ENCODE measurements around the gene KIF6.

Gene KIF6

GRCh38 chr6:39343396-39343870 is 381.8 kb downstream of the KIF6 start:
- Histone ChIP-seq H3K27me3 (ENCODE audit: control insufficient read depth, insufficient read depth, low read length) (no peaks in the 10 kb centered on the region), H3K4me1 (ENCODE audit: control insufficient read depth, insufficient read depth, low read length) (no peaks in the 10 kb centered on the region), H3K9me3 (replicated peaks; ENCODE audit: low read length) (no peaks in the 10 kb centered on the region), H3K9ac (ENCODE audit: low read depth, low read length) (no peak overlapping the region), H3K4me3 (ENCODE audit: low read length) (no peak overlapping the region), H3K36me3 (ENCODE audit: insufficient read depth, low read length) (no peaks in the 10 kb centered on the region), H3K4me2 (ENCODE audit: low read length) (no peak overlapping the region)

- H3K27me3 ChIP-seq (ENCODE audit: control insufficient read depth, insufficient read depth, low read length), result no peaks in the 10 kb centered on the region
- H3K9ac ChIP-seq (ENCODE audit: low read depth, low read length), result no peak overlapping the region
- no peaks in the 10 kb centered on the region for H3K36me3 ChIP-seq (ENCODE audit: insufficient read depth, low read length)
- no peaks in the 10 kb centered on the region for H3K4me1 ChIP-seq (ENCODE audit: control insufficient read depth, insufficient read depth, low read length)
- no peak overlapping the region for H3K4me3 ChIP-seq (ENCODE audit: low read length)
- H3K4me2 ChIP-seq (ENCODE audit: low read length), result no peak overlapping the region
- no peaks in the 10 kb centered on the region for H3K9me3 ChIP-seq (replicated peaks; ENCODE audit: low read length)
Measured at GRCh38 chr6:39342692-39343395, 382.4 kb downstream of the KIF6 start.

- H3K4me2 ChIP-seq (ENCODE audit: low read length), result no peak overlapping the region
- no peaks in the 10 kb centered on the region for H3K9me3 ChIP-seq (replicated peaks; ENCODE audit: low read length)
- H3K4me1 ChIP-seq (ENCODE audit: control insufficient read depth, insufficient read depth, low read length), result no peaks in the 10 kb centered on the region
- H3K27me3 ChIP-seq (ENCODE audit: control insufficient read depth, insufficient read depth, low read length), result no peaks in the 10 kb centered on the region
- H3K4me3 ChIP-seq (ENCODE audit: low read length), result no peak overlapping the region
- H3K36me3 ChIP-seq (ENCODE audit: insufficient read depth, low read length), result no peaks in the 10 kb centered on the region
- no peak overlapping the region for H3K9ac ChIP-seq (ENCODE audit: low read depth, low read length)
Measured at GRCh38 chr6:39341937-39342336, 383.3 kb downstream of the KIF6 start.

- H3K4me1 ChIP-seq (ENCODE audit: control insufficient read depth, insufficient read depth, low read length), result peaks cover under 1% of the 10 kb centered on the region
- H3K9me3 ChIP-seq (replicated peaks; ENCODE audit: low read length), result no peaks in the 10 kb centered on the region
- H3K36me3 ChIP-seq (ENCODE audit: insufficient read depth, low read length), result no peaks in the 10 kb centered on the region
- H3K4me3 ChIP-seq (ENCODE audit: low read length), result no peak overlapping the region
- no peaks in the 10 kb centered on the region for H3K27me3 ChIP-seq (ENCODE audit: control insufficient read depth, insufficient read depth, low read length)
- no peak overlapping the region for H3K9ac ChIP-seq (ENCODE audit: low read depth, low read length)
- no peak overlapping the region for H3K4me2 ChIP-seq (ENCODE audit: low read length)
Measured at GRCh38 chr6:39341352-39341751, 383.9 kb downstream of the KIF6 start.

GRCh38 chr6:39339868-39340550 is 385.2 kb downstream of the KIF6 start:
- no peak overlapping the region for H3K4me2 ChIP-seq (ENCODE audit: low read length)
- no peaks in the 10 kb centered on the region for H3K27me3 ChIP-seq (ENCODE audit: control insufficient read depth, insufficient read depth, low read length)
- H3K4me3 ChIP-seq (ENCODE audit: low read length), result no peak overlapping the region
- no peaks in the 10 kb centered on the region for H3K36me3 ChIP-seq (ENCODE audit: insufficient read depth, low read length)
- H3K9me3 ChIP-seq (replicated peaks; ENCODE audit: low read length), result no peaks in the 10 kb centered on the region
- peaks cover 10% of the 10 kb centered on the region for H3K4me1 ChIP-seq (ENCODE audit: control insufficient read depth, insufficient read depth, low read length)
- no peak overlapping the region for H3K9ac ChIP-seq (ENCODE audit: low read depth, low read length)

GRCh38 chr6:39339096-39339867 is 385.9 kb downstream of the KIF6 start:
- Histone ChIP-seq H3K36me3 (ENCODE audit: insufficient read depth, low read length) (no peaks in the 10 kb centered on the region), H3K4me1 (ENCODE audit: control insufficient read depth, insufficient read depth, low read length) (peaks cover 10% of the 10 kb centered on the region), H3K9ac (ENCODE audit: low read depth, low read length) (no peak overlapping the region), H3K27me3 (ENCODE audit: control insufficient read depth, insufficient read depth, low read length) (no peaks in the 10 kb centered on the region), H3K9me3 (replicated peaks; ENCODE audit: low read length) (no peaks in the 10 kb centered on the region), H3K4me2 (ENCODE audit: low read length) (no peak overlapping the region), H3K4me3 (ENCODE audit: low read length) (no peak overlapping the region)

- Histone ChIP-seq H3K27me3 (ENCODE audit: control insufficient read depth, insufficient read depth, low read length) (no peaks in the 10 kb centered on the region), H3K9ac (ENCODE audit: low read depth, low read length) (no peak overlapping the region), H3K9me3 (replicated peaks; ENCODE audit: low read length) (no peaks in the 10 kb centered on the region), H3K36me3 (ENCODE audit: insufficient read depth, low read length) (no peaks in the 10 kb centered on the region), H3K4me1 (ENCODE audit: control insufficient read depth, insufficient read depth, low read length) (peaks cover 10% of the 10 kb centered on the region), H3K4me3 (ENCODE audit: low read length) (no peak overlapping the region), H3K4me2 (ENCODE audit: low read length) (no peak overlapping the region)
Measured at GRCh38 chr6:39338397-39338796, 386.8 kb downstream of the KIF6 start.

GRCh38 chr6:39335780-39336545 is 389.2 kb downstream of the KIF6 start:
- H3K4me3 ChIP-seq (ENCODE audit: low read length), result no peak overlapping the region
- peaks cover 10% of the 10 kb centered on the region for H3K4me1 ChIP-seq (ENCODE audit: control insufficient read depth, insufficient read depth, low read length)
- H3K4me2 ChIP-seq (ENCODE audit: low read length), result no peak overlapping the region
- H3K36me3 ChIP-seq (ENCODE audit: insufficient read depth, low read length), result no peaks in the 10 kb centered on the region
- no peaks in the 10 kb centered on the region for H3K27me3 ChIP-seq (ENCODE audit: control insufficient read depth, insufficient read depth, low read length)
- H3K9me3 ChIP-seq (replicated peaks; ENCODE audit: low read length), result no peaks in the 10 kb centered on the region
- no peak overlapping the region for H3K9ac ChIP-seq (ENCODE audit: low read depth, low read length)

GRCh38 chr6:39333644-39334438 is 391.4 kb downstream of the KIF6 start:
- no peaks in the 10 kb centered on the region for H3K36me3 ChIP-seq (ENCODE audit: insufficient read depth, low read length)
- H3K4me1 ChIP-seq (ENCODE audit: control insufficient read depth, insufficient read depth, low read length), result peaks cover 10% of the 10 kb centered on the region
- no peaks in the 10 kb centered on the region for H3K9me3 ChIP-seq (replicated peaks; ENCODE audit: low read length)
- no peak overlapping the region for H3K9ac ChIP-seq (ENCODE audit: low read depth, low read length)
- no peak overlapping the region for H3K4me3 ChIP-seq (ENCODE audit: low read length)
- H3K4me2 ChIP-seq (ENCODE audit: low read length), result no peak overlapping the region
- no peaks in the 10 kb centered on the region for H3K27me3 ChIP-seq (ENCODE audit: control insufficient read depth, insufficient read depth, low read length)

GRCh38 chr6:39330476-39330875 is 394.7 kb downstream of the KIF6 start:
- peaks cover under 1% of the 10 kb centered on the region for H3K4me1 ChIP-seq (ENCODE audit: control insufficient read depth, insufficient read depth, low read length)
- H3K9me3 ChIP-seq (replicated peaks; ENCODE audit: low read length), result no peaks in the 10 kb centered on the region
- H3K4me2 ChIP-seq (ENCODE audit: low read length), result no peak overlapping the region
- no peak overlapping the region for H3K9ac ChIP-seq (ENCODE audit: low read depth, low read length)
- no peaks in the 10 kb centered on the region for H3K36me3 ChIP-seq (ENCODE audit: insufficient read depth, low read length)
- no peak overlapping the region for H3K4me3 ChIP-seq (ENCODE audit: low read length)
- no peaks in the 10 kb centered on the region for H3K27me3 ChIP-seq (ENCODE audit: control insufficient read depth, insufficient read depth, low read length)
